HG03045 (cell line): ENCODE results near the gene MAPK9.
"Not testable (repeated sequence)": the region's sequence is repeated elsewhere in the genome, so short reads cannot be mapped to it uniquely, and the experiment has no call there.

Experiments used
- ATAC-seq: cut with Tn5 transposase; IDR thresholded peaks from one replicate; pipeline ENCODE4 v1.9.1; 2021; ENCODE audit warnings: mild to moderate bottlenecking, moderate library complexity; ENCODE audit not compliant: unreplicated experiment

Gene MAPK9

GRCh38 chr5:180238631-180239030 lies 53.3 kb downstream of the MAPK9 start:
- no peak for ATAC-seq

GRCh38 chr5:180235846-180236245 lies 56.0 kb downstream of the MAPK9 start:
- ATAC-seq: no peak

GRCh38 chr5:180235077-180235476 lies 56.8 kb downstream of the MAPK9 start:
- no peak for ATAC-seq

- no peak for ATAC-seq
Observed at GRCh38 chr5:180234271-180234670, 57.6 kb downstream of the MAPK9 start.

GRCh38 chr5:180233729-180234128 lies 58.2 kb downstream of the MAPK9 start:
- ATAC-seq: no peak

- ATAC-seq: no peak
Observed at GRCh38 chr5:180230017-180230416, 61.9 kb downstream of the MAPK9 start.

- ATAC-seq: no peak
Observed at GRCh38 chr5:180222056-180222455, 69.8 kb downstream of the MAPK9 start.

- ATAC-seq: no peak
Observed at GRCh38 chr5:180217797-180218196, 74.1 kb downstream of the MAPK9 start.

GRCh38 chr5:180216646-180217171 lies 75.2 kb downstream of the MAPK9 start:
- ATAC-seq: no peak

GRCh38 chr5:180215783-180216630 lies 75.9 kb downstream of the MAPK9 start:
- ATAC-seq: no peak

GRCh38 chr5:180214870-180215770 lies 76.8 kb downstream of the MAPK9 start:
- ATAC-seq: no peak

GRCh38 chr5:180213657-180214207 lies 78.2 kb downstream of the MAPK9 start:
- ATAC-seq: no peak

- ATAC-seq: no peak
Observed at GRCh38 chr5:180213256-180213600, 78.7 kb downstream of the MAPK9 start.

- no peak for ATAC-seq
Observed at GRCh38 chr5:180212363-180213255, 79.3 kb downstream of the MAPK9 start.

- ATAC-seq: no peak
Observed at GRCh38 chr5:180211761-180212035, 80.2 kb downstream of the MAPK9 start.

GRCh38 chr5:180210961-180211760 lies 80.7 kb downstream of the MAPK9 start:
- no peak for ATAC-seq

GRCh38 chr5:180210077-180210476 lies 81.8 kb downstream of the MAPK9 start:
- not testable (repeated sequence) for ATAC-seq

- ATAC-seq: no peak
Observed at GRCh38 chr5:180209137-180209581, 82.7 kb downstream of the MAPK9 start, which contains the start of gene RASGEF1C. Gene RASGEF1C (minus strand): TSS chr5:180209211. CDS start chr5:180138052, 71,159 bp downstream.

GRCh38 chr5:180208435-180209081 lies 83.3 kb downstream of the MAPK9 start:
- no peak for ATAC-seq
